IMR-90 (cell line): ENCODE measurements around the gene ZNF831. TPM values are rescaled to one million over a fixed set of nuclear protein-coding genes. Genes with fewer than 3 reads are reported as not detected.

Experiments used
- ATAC-seq: fragments of 200-7000 bp; cut with Tn5 transposase; 2 replicates; pipeline ENCODE4 v1.9.1; 2020; ENCODE audit warnings: low read depth, mild to moderate bottlenecking, moderate library complexity
- BruUV-seq: library from RNA; stranded (reverse); fragments of 400-500 nt; replicated peaks from 2 replicates; lab custom pipeline; 2021; lab: Mats Ljungman, UMichigan
- CTCF ChIA-PET: fragments of 300-600 bp; formaldehyde crosslinking; extraction: SDS; loops from one replicate; lab custom pipeline; 2021; ENCODE audit warnings: antibody characterized with exemption; lab: Yijun Ruan, JAX
- POLR2A ChIA-PET: fragments of 300-600 bp; sonication (Branson Sonifier 250); formaldehyde crosslinking; loops from one replicate; lab custom pipeline; 2022; ENCODE audit warnings: antibody characterized with exemption; ENCODE audit not compliant: unreplicated experiment; lab: Charles Lee
- DNase-seq: peaks from one replicate; pipeline ENCODE4 v3.0.0; 2013
- H2AFZ ChIP-seq: replicated peaks from 2 replicates; pipeline ENCODE3; 2013; ENCODE audit warnings: low read length, mild to moderate bottlenecking; ENCODE audit not compliant: poor library complexity
- H2AK5ac ChIP-seq: 2 replicates; pipeline ENCODE4 v1.6.1; 2013; ENCODE audit warnings: low read depth, low read length, inconsistent platforms
- H2AK9ac ChIP-seq: replicated peaks from 2 replicates; pipeline ENCODE3; 2013; ENCODE audit warnings: mild to moderate bottlenecking, low read depth, low read length, moderate library complexity; ENCODE audit not compliant: poor library complexity
- H2BK120ac ChIP-seq: 2 replicates; pipeline ENCODE4 v1.6.1; 2013; ENCODE audit warnings: low read depth, low read length, inconsistent platforms
- H2BK15ac ChIP-seq: 3 replicates; pipeline ENCODE4 v1.6.1; 2013; ENCODE audit warnings: low read depth, low read length, inconsistent platforms
- H2BK20ac ChIP-seq: 2 replicates; pipeline ENCODE4 v1.6.1; 2013; ENCODE audit warnings: low read depth, mild to moderate bottlenecking, inconsistent platforms, low read length, moderate library complexity
- H2BK5ac ChIP-seq: 2 replicates; pipeline ENCODE4 v1.6.1; 2013; ENCODE audit warnings: mild to moderate bottlenecking, low read depth, low read length, inconsistent platforms; ENCODE audit not compliant: poor library complexity, severe bottlenecking
- H3K14ac ChIP-seq: replicated peaks from 2 replicates; pipeline ENCODE4 v1.6.1; 2013; ENCODE audit warnings: low read depth, low read length, inconsistent platforms
- H3K18ac ChIP-seq: 2 replicates; pipeline ENCODE4 v1.6.1; 2013; ENCODE audit warnings: low read depth, low read length, control low read depth
- H3K23ac ChIP-seq: 2 replicates; pipeline ENCODE4 v1.6.1; 2013; ENCODE audit warnings: low read depth, low read length, inconsistent platforms
- H3K27ac ChIP-seq: 2 replicates; pipeline ENCODE4 v1.5.1; 2013; ENCODE audit warnings: mild to moderate bottlenecking, control low read depth, low read length; ENCODE audit not compliant: insufficient read depth
- H3K27me3 ChIP-seq: 2 replicates; pipeline ENCODE4 v1.6.1; 2013; ENCODE audit warnings: low read length; ENCODE audit not compliant: control insufficient read depth, insufficient read depth
- H3K36me3 ChIP-seq: 2 replicates; pipeline ENCODE4 v1.6.1; 2013; ENCODE audit warnings: low read length, mixed read lengths; ENCODE audit not compliant: control insufficient read depth, insufficient read depth
- H3K4ac ChIP-seq: 2 replicates; pipeline ENCODE4 v1.6.1; 2013; ENCODE audit warnings: low read depth, low read length, inconsistent platforms
- H3K4me1 ChIP-seq: 2 replicates; pipeline ENCODE4 v1.6.1; 2013; ENCODE audit warnings: low read length, mixed read lengths; ENCODE audit not compliant: control insufficient read depth, insufficient read depth
- H3K4me2 ChIP-seq: 2 replicates; pipeline ENCODE4 v1.6.1; 2013; ENCODE audit warnings: low read depth, mild to moderate bottlenecking, control low read depth, low read length, moderate library complexity
- H3K4me3 ChIP-seq: 2 replicates; pipeline ENCODE4 v1.5.1; 2013; ENCODE audit warnings: low read depth, mild to moderate bottlenecking, control low read depth, low read length, moderate library complexity; ENCODE audit not compliant: insufficient read depth
- H3K56ac ChIP-seq: 2 replicates; pipeline ENCODE4 v1.6.1; 2013; ENCODE audit warnings: low read length, inconsistent platforms; ENCODE audit not compliant: insufficient read depth; ENCODE audit errors: extremely low read depth
- H3K79me1 ChIP-seq, 2 experiments: 2 replicates each; pipeline ENCODE4 v1.6.1; 2013; ENCODE audit warnings: low read length in 2 of 2, inconsistent platforms in 1 of 2, low read depth in 1 of 2
- H3K9ac ChIP-seq: 2 replicates; pipeline ENCODE4 v1.6.1; 2013; ENCODE audit warnings: low read depth, low read length, control low read depth
- H3K9me1 ChIP-seq: 2 replicates; pipeline ENCODE4 v1.6.1; 2013; ENCODE audit warnings: low read length, inconsistent platforms; ENCODE audit not compliant: insufficient read depth
- H3K9me3 ChIP-seq: 2 replicates; pipeline ENCODE4 v1.6.1; 2013; ENCODE audit warnings: low read length; ENCODE audit not compliant: control insufficient read depth, insufficient read depth
- H4K20me1 ChIP-seq: 2 replicates; pipeline ENCODE4 v1.6.1; 2013; ENCODE audit warnings: low read length, inconsistent platforms; ENCODE audit not compliant: insufficient read depth
- H4K5ac ChIP-seq: 2 replicates; pipeline ENCODE4 v1.6.1; 2013; ENCODE audit warnings: mild to moderate bottlenecking, low read depth, low read length, control low read depth
- H4K8ac ChIP-seq, 2 experiments: 2 replicates each; pipeline ENCODE4 v1.6.1; 2013; ENCODE audit warnings: low read depth in 2 of 2, low read length in 2 of 2, control low read depth in 1 of 2, inconsistent platforms in 1 of 2
- H4K91ac ChIP-seq: 2 replicates; pipeline ENCODE4 v1.6.1; 2013; ENCODE audit warnings: low read depth, low read length, inconsistent platforms; ENCODE audit not compliant: insufficient read depth
- BHLHE40 ChIP-seq: fragments of 150-350 bp; IDR thresholded peaks from 2 replicates; pipeline ENCODE4 v1.6.1; 2016; ENCODE audit warnings: mild to moderate bottlenecking, low read depth, low read length
- CEBPB ChIP-seq: IDR thresholded peaks from 2 replicates; pipeline ENCODE4 v1.6.1; 2012; ENCODE audit warnings: low read depth, low read length, improper control_type of control experiment
- CHD1 ChIP-seq: IDR thresholded peaks from 2 replicates; pipeline ENCODE4 v1.6.1; 2012; ENCODE audit warnings: low read depth, low read length, improper control_type of control experiment
- ELK1 ChIP-seq: fragments of 150-350 bp; IDR thresholded peaks from 2 replicates; pipeline ENCODE4 v1.6.1; 2016; ENCODE audit warnings: low read depth, mild to moderate bottlenecking, low read length, moderate library complexity, borderline replicate concordance
- FOS ChIP-seq: fragments of 150-350 bp; IDR thresholded peaks from 2 replicates; pipeline ENCODE4 v1.6.1; 2016; ENCODE audit warnings: low read depth, low read length
- MAFK ChIP-seq: IDR thresholded peaks from 2 replicates; pipeline ENCODE4 v1.6.1; 2012; ENCODE audit warnings: low read depth, low read length, improper control_type of control experiment
- MAZ ChIP-seq: IDR thresholded peaks from 2 replicates; pipeline ENCODE4 v1.6.1; 2012; ENCODE audit warnings: low read depth, mild to moderate bottlenecking, low read length, improper control_type of control experiment, moderate library complexity, borderline replicate concordance
- MXI1 ChIP-seq: IDR thresholded peaks from 2 replicates; pipeline ENCODE4 v1.6.1; 2012; ENCODE audit warnings: low read depth, mild to moderate bottlenecking, low read length, moderate library complexity, borderline replicate concordance
- NFE2L2 ChIP-seq: fragments of 150-350 bp; IDR thresholded peaks from 2 replicates; pipeline ENCODE4 v1.6.1; 2016; ENCODE audit warnings: low read depth, mild to moderate bottlenecking, low read length
- POLR2A ChIP-seq: IDR thresholded peaks from 2 replicates; pipeline ENCODE4 v1.6.1; 2012; ENCODE audit warnings: mild to moderate bottlenecking, low read depth, low read length
- RAD21 ChIP-seq: IDR thresholded peaks from 2 replicates; pipeline ENCODE4 v1.6.1; 2012; ENCODE audit warnings: low read length, improper control_type of control experiment
- RCOR1 ChIP-seq: IDR thresholded peaks from 2 replicates; pipeline ENCODE4 v1.6.1; 2012; ENCODE audit warnings: mild to moderate bottlenecking, low read length, improper control_type of control experiment; ENCODE audit not compliant: insufficient replicate concordance
- RFX5 ChIP-seq: IDR thresholded peaks from 2 replicates; pipeline ENCODE4 v1.8.0; 2012; ENCODE audit warnings: low read depth, mild to moderate bottlenecking, low read length, moderate library complexity
- SMC3 ChIP-seq: fragments of 150-350 bp; IDR thresholded peaks from 2 replicates; pipeline ENCODE4 v1.6.1; 2016; ENCODE audit warnings: low read depth, mild to moderate bottlenecking, antibody characterized with exemption, low read length, moderate library complexity
- USF2 ChIP-seq: fragments of 150-350 bp; IDR thresholded peaks from 2 replicates; pipeline ENCODE4 v1.6.1; 2017; ENCODE audit warnings: mild to moderate bottlenecking, antibody characterized with exemption, low read length, low read depth
- WGBS, 2 experiments: methylation state at CpG; one replicate each; pipeline versions ENCODE4 v1.1.5 to v1.1.7; 2013; ENCODE audit warnings: missing lambda C conversion rate in 2 of 2; ENCODE audit not compliant: insufficient read length in 1 of 2; ENCODE audit errors: extremely low coverage in 2 of 2; 5-methylcytosine and 5-hydroxymethylcytosine counted together
- dilution Hi-C: fragments of 300-500 bp; cut with HindIII; formaldehyde crosslinking; loops from one replicate; pipeline ENCODE4 v1.14.3; 2018; ENCODE audit warnings: low sequenced_read_pairs; ENCODE audit not compliant: unreplicated experiment
- in situ Hi-C: fragments of 300-500 bp; cut with MboI; formaldehyde crosslinking; loops from 3 replicates; pipeline ENCODE4 v1.14.3; 2019; ENCODE audit warnings: low sequenced_read_pairs, inconsistent platforms, mixed read lengths
- intact Hi-C: fragments of 100-400 bp; cut with micrococcal nuclease; formaldehyde crosslinking; loops from 2 replicates; pipeline ENCODE4 v1.10.0; 2022
- polyA plus RNA-seq, 3 experiments: library from polyadenylated mRNA; depleted of rRNA; stranded (reverse); fragments of >200 nt; gene quantifications; 2 replicates each; pipeline ENCODE4 v1.2.3, GENCODE V29; 2012; ENCODE audit warnings: low replicate concordance in 1 of 3
- total RNA-seq: library from RNA; depleted of rRNA; stranded (reverse); fragments of >200 nt; gene quantifications from 2 replicates; pipeline ENCODE4 v1.2.3, GENCODE V29; 2012

The ZNF831 gene
- total and polyA plus RNA-seq, 2 of the 4 experiments (the other 2 are of a cell fraction) = not detected

- Histone ChIP-seq H2AK5ac (no peak overlapping the region), H3K27me3 (no peaks in the 10 kb centered on the region), H3K14ac (no peak overlapping the region), H3K18ac (no peak overlapping the region), H3K79me1 (no peaks in the 10 kb centered on the region), H4K5ac (no peak overlapping the region), H2AFZ (no peak overlapping the region), H3K4me1 (no peaks in the 10 kb centered on the region), H3K4me3 (no peak overlapping the region), H4K20me1 (no peaks in the 10 kb centered on the region), H3K9me3 (no peaks in the 10 kb centered on the region), H2BK5ac (no peak overlapping the region), H3K4ac (no peak overlapping the region), H3K4me2 (no peak overlapping the region), H3K56ac (no peak overlapping the region), H2BK20ac (no peak overlapping the region), H2BK120ac (no peak overlapping the region), H3K27ac (no peak overlapping the region), H2AK9ac (no peak overlapping the region), H3K9me1 (no peaks in the 10 kb centered on the region), H3K23ac (no peak overlapping the region), H4K8ac (no peak overlapping the region), H4K91ac (no peak overlapping the region), H3K36me3 (no peaks in the 10 kb centered on the region), H2BK15ac (no peak overlapping the region), H3K9ac (no peak overlapping the region)
- intact Hi-C loops (no loop called here), in situ Hi-C loops (no loop called here), dilution Hi-C loops (no loop called here)
- CTCF ChIA-PET = no interaction called here
- no peak for ATAC-seq
- WGBS, 2 experiments = 83% methylated on average over 2 of the region's 6 CpGs; no CpG with 5 or more reads in 1 of the 2 experiments
- POLR2A ChIA-PET = no interaction called here
- DNase-seq = no peak
- BruUV-seq = no TSS peak
- TF ChIP-seq SMC3 = no peak
- TF ChIP-seq RAD21 = no peak
- no peak for TF ChIP-seq CEBPB
- no peak for TF ChIP-seq CHD1
- no peak for TF ChIP-seq USF2
- TF ChIP-seq RCOR1 = no peak
- TF ChIP-seq BHLHE40 = no peak
- no peak for TF ChIP-seq MAZ
- TF ChIP-seq NFE2L2 = no peak
- no peak for TF ChIP-seq MXI1
- TF ChIP-seq FOS = no peak
- no peak for TF ChIP-seq POLR2A
- TF ChIP-seq RFX5 = no peak
- no peak for TF ChIP-seq ELK1
- TF ChIP-seq MAFK = no peak
Observed at GRCh38 chr20:59170406-59171349, 7.1 kb downstream of the ZNF831 start.
